Hypothalamus (tissue), 51 donors: Measurements from ENCODE around the gene ZNRD2.

Experiments
- DNase-seq, 51 donors: peaks; one replicate each; lab custom pipeline; 2025; lab: John Stamatoyannopoulos, UW

Gene ZNRD2

GRCh38 chr11:65599216-65599954 is 29.1 kb downstream of the ZNRD2 start:
- DNase-seq = no peak

GRCh38 chr11:65599955-65600246 is 29.6 kb downstream of the ZNRD2 start:
- DNase-seq = no peak

- no peak for DNase-seq
These were observed 34.0 kb downstream of the ZNRD2 start for GRCh38 chr11:65604258-65604657.

GRCh38 chr11:65606876-65607613 is 36.8 kb downstream of the ZNRD2 start:
- peak; percentile 18 to 97 (median 90) for DNase-seq

- no peak for DNase-seq
These were observed 37.5 kb downstream of the ZNRD2 start for GRCh38 chr11:65607614-65608426.

- DNase-seq = no peak
These were observed 39.0 kb downstream of the ZNRD2 start for GRCh38 chr11:65609229-65609628.

GRCh38 chr11:65609665-65610064 is 39.4 kb downstream of the ZNRD2 start:
- DNase-seq = no peak

GRCh38 chr11:65610404-65610803 is 40.1 kb downstream of the ZNRD2 start:
- peak in 3 of 51 donors; percentile 32 to 52 (median 33) for DNase-seq

GRCh38 chr11:65611028-65611757 is 40.9 kb downstream of the ZNRD2 start:
- peak in 48 of 51 donors; percentile 16 to 94 (median 71) for DNase-seq

GRCh38 chr11:65611758-65612603 is 41.7 kb downstream of the ZNRD2 start:
- no peak for DNase-seq

- DNase-seq = no peak
These were observed 42.4 kb downstream of the ZNRD2 start for GRCh38 chr11:65612691-65613090.

GRCh38 chr11:65613091-65613928 is 43.0 kb downstream of the ZNRD2 start:
- peak in 9 of 51 donors; percentile 29 to 56 (median 37) for DNase-seq

- DNase-seq = peak; percentile 97 to 100 (median 100)
These were observed 45.1 kb downstream of the ZNRD2 start, which contains the start of gene PCNX3 for GRCh38 chr11:65615229-65615949. Gene PCNX3 (plus strand): TSS chr11:65615776. CDS start chr11:65616312, 536 bp downstream.

- peak in 3 of 51 donors; percentile 44 to 59 (median 57) for DNase-seq
These were observed 45.8 kb downstream of the ZNRD2 start for GRCh38 chr11:65615950-65616574.

- no peak for DNase-seq
These were observed 46.3 kb downstream of the ZNRD2 start for GRCh38 chr11:65616575-65617001.

GRCh38 chr11:65617136-65617850 is 47.0 kb downstream of the ZNRD2 start:
- no peak for DNase-seq
